ENCODE measurements around the gene MAPK1. TPM values are rescaled to one million over a fixed set of nuclear protein-coding genes. Genes with fewer than 3 reads are reported as not detected.
A peak's percentile ranks its signal among the peaks of the same experiment; 100 is the strongest.
"Not testable (repeated sequence)": the region's sequence is repeated elsewhere in the genome, so short reads cannot be mapped to it uniquely, and the experiment has no call there.

MAPK1 gene
- total RNA-seq, 2 donors from 2014 or later = 138 to 141 TPM

- intact Hi-C loops (cut with DNase I) = no loop called here
- DNase-seq (ENCODE audit: low spot score) = no peak
These were observed 65.4 kb downstream of the MAPK1 start for GRCh38 chr22:21802056-21802455.

GRCh38 chr22:21801304-21801644, 66.2 kb downstream of the MAPK1 start:
- intact Hi-C loops (cut with DNase I); DNase-seq (ENCODE audit: low spot score): not testable (repeated sequence)

GRCh38 chr22:21800552-21801303, 66.7 kb downstream of the MAPK1 start:
- DNase-seq (ENCODE audit: low spot score) = no peak
- intact Hi-C loops (cut with DNase I) = no loop called here

- intact Hi-C loops (cut with DNase I) = no loop called here
- DNase-seq (ENCODE audit: low spot score) = no peak
These were observed 69.8 kb downstream of the MAPK1 start for GRCh38 chr22:21797444-21798221.

GRCh38 chr22:21796863-21797262, 70.6 kb downstream of the MAPK1 start:
- DNase-seq (ENCODE audit: low spot score) = no peak
- intact Hi-C loops (cut with DNase I) = no loop called here

GRCh38 chr22:21796231-21796630, 71.2 kb downstream of the MAPK1 start:
- intact Hi-C loops (cut with DNase I) = no loop called here
- no peak for DNase-seq (ENCODE audit: low spot score)

GRCh38 chr22:21793716-21794115, 73.7 kb downstream of the MAPK1 start:
- DNase-seq (ENCODE audit: low spot score); intact Hi-C loops (cut with DNase I): not testable (repeated sequence)

GRCh38 chr22:21791635-21792625, 75.5 kb downstream of the MAPK1 start:
- intact Hi-C loops (cut with DNase I) = no loop called here
- no peak for DNase-seq (ENCODE audit: low spot score)

- not testable (repeated sequence) for DNase-seq (ENCODE audit: low spot score)
These were observed 76.4 kb downstream of the MAPK1 start for GRCh38 chr22:21790849-21791610.

GRCh38 chr22:21790359-21790758, 77.1 kb downstream of the MAPK1 start:
- DNase-seq (ENCODE audit: low spot score) = no peak
- intact Hi-C loops (cut with DNase I) = no loop called here

More at GRCh38 chr22:21790849-21791610, 76.4 kb downstream of the MAPK1 start:
- intact Hi-C loops (cut with DNase I) = not testable (repeated sequence)

GRCh38 chr22:21787565-21787964, 79.9 kb downstream of the MAPK1 start:
- intact Hi-C loops (cut with DNase I); DNase-seq (ENCODE audit: low spot score): not testable (repeated sequence)

GRCh38 chr22:21780259-21780658, 87.2 kb downstream of the MAPK1 start:
- DNase-seq (ENCODE audit: low spot score) = no peak
- intact Hi-C loops (cut with DNase I) = no loop called here

GRCh38 chr22:21779444-21779843, 88.0 kb downstream of the MAPK1 start:
- intact Hi-C loops (cut with DNase I) = no loop called here
- DNase-seq (ENCODE audit: low spot score) = no peak

- DNase-seq (ENCODE audit: low spot score) = peak; percentile 64
- intact Hi-C loops (cut with DNase I) = no loop called here
These were observed 88.6 kb downstream of the MAPK1 start for GRCh38 chr22:21778705-21779363.

GRCh38 chr22:21771631-21771976, 95.8 kb downstream of the MAPK1 start:
- no peak for DNase-seq (ENCODE audit: low spot score)
- intact Hi-C loops (cut with DNase I) = no loop called here

GRCh38 chr22:21768435-21768834, 99.0 kb downstream of the MAPK1 start:
- DNase-seq (ENCODE audit: low spot score) = no peak

GRCh38 chr22:21766691-21767462, 100.6 kb downstream of the MAPK1 start:
- peak; percentile 78 for DNase-seq (ENCODE audit: low spot score)
- intact Hi-C loops (cut with DNase I) = loop anchor here in 1 of 2 donors (1.0 kb wide), 1 partner anchor 54 kb away; no protein-coding TSS in a partner anchor

More at GRCh38 chr22:21768435-21768834, 99.0 kb downstream of the MAPK1 start:
- intact Hi-C loops (cut with DNase I) = no loop called here

All from posterior vena cava (tissue), 2 donors.